Body of pancreas (tissue), 4 donors: ENCODE measurements around the gene MYO10.

Experiments used
- POLR2A ChIP-seq, 3 donors: fragments of 450-650 bp; IDR thresholded peaks; one replicate each; pipeline ENCODE4 v1.6.1; 2016; ENCODE audit warnings: antibody characterized with exemption in 3 of 3, mild to moderate bottlenecking in 2 of 3
- TF ChIP-seq, protein P1 (sequence below), 7 experiments: fragments of 450-650 bp in 4 of 7; fragments of 200-600 bp in 3 of 7; sonication (generic) in 3 of 7; IDR thresholded peaks; one replicate each; pipeline ENCODE4 v1.5.1; 2016 to 2019; ENCODE audit warnings: antibody characterized with exemption in 7 of 7

DNA sequence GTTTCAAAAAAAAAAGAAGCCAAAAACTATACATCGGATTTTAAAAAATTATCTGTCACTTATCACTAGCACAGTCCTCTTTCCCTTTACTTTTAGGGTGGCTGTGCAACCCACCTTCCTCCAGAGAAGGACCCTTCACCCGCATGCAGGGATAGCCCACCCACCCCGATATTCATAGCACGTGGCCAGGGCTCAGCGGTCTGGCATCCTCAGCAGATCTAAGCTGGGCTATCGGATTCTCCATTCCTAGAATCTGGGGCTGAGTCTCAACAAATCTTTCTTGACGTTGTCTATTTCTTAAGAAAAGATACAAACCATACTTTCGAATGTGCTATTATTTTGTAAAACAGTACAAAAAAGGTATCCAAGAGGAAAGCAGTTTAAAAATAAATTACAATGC lies 70.9 kb downstream of the MYO10 start:
- TF ChIP-seq, protein P1, sequence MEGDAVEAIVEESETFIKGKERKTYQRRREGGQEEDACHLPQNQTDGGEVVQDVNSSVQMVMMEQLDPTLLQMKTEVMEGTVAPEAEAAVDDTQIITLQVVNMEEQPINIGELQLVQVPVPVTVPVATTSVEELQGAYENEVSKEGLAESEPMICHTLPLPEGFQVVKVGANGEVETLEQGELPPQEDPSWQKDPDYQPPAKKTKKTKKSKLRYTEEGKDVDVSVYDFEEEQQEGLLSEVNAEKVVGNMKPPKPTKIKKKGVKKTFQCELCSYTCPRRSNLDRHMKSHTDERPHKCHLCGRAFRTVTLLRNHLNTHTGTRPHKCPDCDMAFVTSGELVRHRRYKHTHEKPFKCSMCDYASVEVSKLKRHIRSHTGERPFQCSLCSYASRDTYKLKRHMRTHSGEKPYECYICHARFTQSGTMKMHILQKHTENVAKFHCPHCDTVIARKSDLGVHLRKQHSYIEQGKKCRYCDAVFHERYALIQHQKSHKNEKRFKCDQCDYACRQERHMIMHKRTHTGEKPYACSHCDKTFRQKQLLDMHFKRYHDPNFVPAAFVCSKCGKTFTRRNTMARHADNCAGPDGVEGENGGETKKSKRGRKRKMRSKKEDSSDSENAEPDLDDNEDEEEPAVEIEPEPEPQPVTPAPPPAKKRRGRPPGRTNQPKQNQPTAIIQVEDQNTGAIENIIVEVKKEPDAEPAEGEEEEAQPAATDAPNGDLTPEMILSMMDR (IDR thresholded peaks at IDR 0.05) = no peak
- TF ChIP-seq POLR2A (IDR thresholded peaks at IDR 0.05) = no peak
